22Rv1 (cell line): ENCODE measurements around the gene RPL31.

ENCODE experiments used
- ZFX ChIP-seq: fragments of 450-650 bp; IDR thresholded peaks from 2 replicates; pipeline ENCODE4 v1.6.1; 2017; ENCODE audit warnings: antibody characterized with exemption, borderline replicate concordance
- TF ChIP-seq, protein P1 (sequence below): fragments of 450-650 bp; IDR thresholded peaks from 2 replicates; pipeline ENCODE4 v1.5.1; 2017; ENCODE audit warnings: mild to moderate bottlenecking

DNA sequence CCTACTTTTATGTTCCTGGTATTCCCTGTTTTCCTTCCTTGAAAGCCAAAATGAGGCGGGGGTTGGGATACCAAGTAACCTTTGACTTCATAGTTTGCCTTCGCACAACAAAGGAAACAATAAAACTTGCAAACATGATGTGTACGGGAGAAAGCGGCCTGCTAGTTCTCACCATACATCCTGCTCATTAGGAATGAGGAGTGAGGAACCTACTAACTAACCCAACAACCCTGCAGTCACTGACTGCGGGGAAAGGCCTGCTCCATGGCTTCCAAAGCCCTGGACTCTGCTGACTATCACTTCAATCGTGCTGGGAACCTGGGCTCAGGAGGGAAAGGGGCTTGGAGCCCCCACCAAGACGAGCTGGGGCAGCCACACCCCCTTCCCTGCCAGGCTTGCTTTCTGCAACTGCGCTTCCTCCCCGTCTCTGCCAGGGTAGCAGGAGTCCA is 24.2 kb downstream of the RPL31 start:
- TF ChIP-seq, protein P1, sequence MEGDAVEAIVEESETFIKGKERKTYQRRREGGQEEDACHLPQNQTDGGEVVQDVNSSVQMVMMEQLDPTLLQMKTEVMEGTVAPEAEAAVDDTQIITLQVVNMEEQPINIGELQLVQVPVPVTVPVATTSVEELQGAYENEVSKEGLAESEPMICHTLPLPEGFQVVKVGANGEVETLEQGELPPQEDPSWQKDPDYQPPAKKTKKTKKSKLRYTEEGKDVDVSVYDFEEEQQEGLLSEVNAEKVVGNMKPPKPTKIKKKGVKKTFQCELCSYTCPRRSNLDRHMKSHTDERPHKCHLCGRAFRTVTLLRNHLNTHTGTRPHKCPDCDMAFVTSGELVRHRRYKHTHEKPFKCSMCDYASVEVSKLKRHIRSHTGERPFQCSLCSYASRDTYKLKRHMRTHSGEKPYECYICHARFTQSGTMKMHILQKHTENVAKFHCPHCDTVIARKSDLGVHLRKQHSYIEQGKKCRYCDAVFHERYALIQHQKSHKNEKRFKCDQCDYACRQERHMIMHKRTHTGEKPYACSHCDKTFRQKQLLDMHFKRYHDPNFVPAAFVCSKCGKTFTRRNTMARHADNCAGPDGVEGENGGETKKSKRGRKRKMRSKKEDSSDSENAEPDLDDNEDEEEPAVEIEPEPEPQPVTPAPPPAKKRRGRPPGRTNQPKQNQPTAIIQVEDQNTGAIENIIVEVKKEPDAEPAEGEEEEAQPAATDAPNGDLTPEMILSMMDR: no peak
- no peak for TF ChIP-seq ZFX
